GM18873 (cell line): ENCODE results near the gene CCR8.
"Not testable (repeated sequence)": the region's sequence is repeated elsewhere in the genome, so short reads cannot be mapped to it uniquely, and the experiment has no call there.

Source experiments
- ATAC-seq: cut with Tn5 transposase; IDR thresholded peaks from one replicate; pipeline ENCODE4 v1.9.1; 2021; ENCODE audit warnings: mild to moderate bottlenecking, moderate library complexity, moderate number of reproducible peaks; ENCODE audit not compliant: unreplicated experiment, low FRiP score

Gene CCR8

GRCh38 chr3:39313289-39313688 is 16.2 kb upstream of the CCR8 start:
- no peak for ATAC-seq

- ATAC-seq, result no peak
Observed at GRCh38 chr3:39315420-39315819, 14.1 kb upstream of the CCR8 start.

GRCh38 chr3:39317571-39318169 is 11.8 kb upstream of the CCR8 start:
- no peak for ATAC-seq

- no peak for ATAC-seq
Observed at GRCh38 chr3:39318301-39318700, 11.2 kb upstream of the CCR8 start.

- ATAC-seq, result no peak
Observed at GRCh38 chr3:39319249-39319648, 10.3 kb upstream of the CCR8 start.

- not testable (repeated sequence) for ATAC-seq
Observed at GRCh38 chr3:39321574-39321983, 7.9 kb upstream of the CCR8 start.

GRCh38 chr3:39322209-39322715 is 7.2 kb upstream of the CCR8 start:
- not testable (repeated sequence) for ATAC-seq

GRCh38 chr3:39322936-39323335 is 6.6 kb upstream of the CCR8 start:
- ATAC-seq, result no peak

- no peak for ATAC-seq
Observed at GRCh38 chr3:39323494-39323893, 6.0 kb upstream of the CCR8 start.

GRCh38 chr3:39325236-39325635 is 4.3 kb upstream of the CCR8 start:
- no peak for ATAC-seq

- no peak for ATAC-seq
Observed at GRCh38 chr3:39327053-39327745, 2.3 kb upstream of the CCR8 start.

GRCh38 chr3:39327746-39328349 is 1.7 kb upstream of the CCR8 start:
- ATAC-seq, result peak; percentile 68

- ATAC-seq, result no peak
Observed at GRCh38 chr3:39330824-39331223, 1.3 kb downstream of the CCR8 start.

GRCh38 chr3:39332525-39332924 is 3.0 kb downstream of the CCR8 start:
- ATAC-seq, result no peak

GRCh38 chr3:39333607-39334006 is 4.1 kb downstream of the CCR8 start:
- no peak for ATAC-seq

- ATAC-seq, result no peak
Observed at GRCh38 chr3:39334205-39334604, 4.7 kb downstream of the CCR8 start.

- ATAC-seq, result no peak
Observed at GRCh38 chr3:39338201-39338600, 8.7 kb downstream of the CCR8 start.

GRCh38 chr3:39339086-39339485 is 9.6 kb downstream of the CCR8 start:
- no peak for ATAC-seq

GRCh38 chr3:39343076-39343717 is 13.7 kb downstream of the CCR8 start:
- ATAC-seq, result no peak

- ATAC-seq, result no peak
Observed at GRCh38 chr3:39343760-39344159, 14.3 kb downstream of the CCR8 start.

- no peak for ATAC-seq
Observed at GRCh38 chr3:39344746-39345344, 15.3 kb downstream of the CCR8 start.
